C4-2B (cell line): Measurements from ENCODE around the gene MAP3K12.

ENCODE experiments used
- ZFX ChIP-seq: fragments of 450-650 bp; IDR thresholded peaks from 2 replicates; pipeline ENCODE4 v1.6.1; 2017
- TF ChIP-seq, protein P1 (sequence below): fragments of 450-650 bp; conservative IDR thresholded peaks from 2 replicates; pipeline ENCODE4 v1.5.1; 2017; ENCODE audit warnings: mild to moderate bottlenecking

DNA sequence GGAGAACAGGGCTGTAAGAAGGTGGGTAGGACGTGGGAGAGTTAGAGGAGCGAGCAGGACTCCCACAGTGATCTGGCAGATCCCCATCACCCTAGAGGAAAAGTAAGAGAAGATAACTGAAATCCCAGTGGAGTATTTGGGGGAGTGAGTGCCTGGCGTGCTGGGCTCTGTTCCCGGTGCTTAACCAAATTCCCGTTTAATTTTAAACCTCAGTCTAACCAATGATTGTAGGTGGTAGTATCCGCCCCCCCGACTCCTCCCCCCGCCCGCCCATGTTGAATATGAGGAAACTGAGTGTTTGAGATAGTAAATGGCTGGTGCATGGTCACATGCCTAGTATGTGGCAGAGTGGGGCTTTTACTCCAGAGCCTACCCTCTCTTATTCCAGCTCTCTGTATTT lies 3.1 kb upstream of the MAP3K12 start:
- TF ChIP-seq, protein P1, sequence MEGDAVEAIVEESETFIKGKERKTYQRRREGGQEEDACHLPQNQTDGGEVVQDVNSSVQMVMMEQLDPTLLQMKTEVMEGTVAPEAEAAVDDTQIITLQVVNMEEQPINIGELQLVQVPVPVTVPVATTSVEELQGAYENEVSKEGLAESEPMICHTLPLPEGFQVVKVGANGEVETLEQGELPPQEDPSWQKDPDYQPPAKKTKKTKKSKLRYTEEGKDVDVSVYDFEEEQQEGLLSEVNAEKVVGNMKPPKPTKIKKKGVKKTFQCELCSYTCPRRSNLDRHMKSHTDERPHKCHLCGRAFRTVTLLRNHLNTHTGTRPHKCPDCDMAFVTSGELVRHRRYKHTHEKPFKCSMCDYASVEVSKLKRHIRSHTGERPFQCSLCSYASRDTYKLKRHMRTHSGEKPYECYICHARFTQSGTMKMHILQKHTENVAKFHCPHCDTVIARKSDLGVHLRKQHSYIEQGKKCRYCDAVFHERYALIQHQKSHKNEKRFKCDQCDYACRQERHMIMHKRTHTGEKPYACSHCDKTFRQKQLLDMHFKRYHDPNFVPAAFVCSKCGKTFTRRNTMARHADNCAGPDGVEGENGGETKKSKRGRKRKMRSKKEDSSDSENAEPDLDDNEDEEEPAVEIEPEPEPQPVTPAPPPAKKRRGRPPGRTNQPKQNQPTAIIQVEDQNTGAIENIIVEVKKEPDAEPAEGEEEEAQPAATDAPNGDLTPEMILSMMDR, result no peak
- TF ChIP-seq ZFX, result no peak
